SH-SY5Y (cell line): Measurements from ENCODE around the gene ITGA2.

Source experiments
- GATA2 ChIP-seq: IDR thresholded peaks from 2 replicates; pipeline ENCODE4 v1.6.1; 2011; ENCODE audit warnings: mild to moderate bottlenecking, low read depth, low read length
- GATA3 ChIP-seq: IDR thresholded peaks from 2 replicates; pipeline ENCODE4 v1.6.1; 2011; ENCODE audit warnings: low read depth, mild to moderate bottlenecking, low read length, moderate library complexity

GRCh38 chr5:53024535-53024934, 35.4 kb downstream of the ITGA2 start:
- TF ChIP-seq GATA2 (no peak), GATA3 (no peak)
